ENCODE results near the gene WNT1.

DNA sequence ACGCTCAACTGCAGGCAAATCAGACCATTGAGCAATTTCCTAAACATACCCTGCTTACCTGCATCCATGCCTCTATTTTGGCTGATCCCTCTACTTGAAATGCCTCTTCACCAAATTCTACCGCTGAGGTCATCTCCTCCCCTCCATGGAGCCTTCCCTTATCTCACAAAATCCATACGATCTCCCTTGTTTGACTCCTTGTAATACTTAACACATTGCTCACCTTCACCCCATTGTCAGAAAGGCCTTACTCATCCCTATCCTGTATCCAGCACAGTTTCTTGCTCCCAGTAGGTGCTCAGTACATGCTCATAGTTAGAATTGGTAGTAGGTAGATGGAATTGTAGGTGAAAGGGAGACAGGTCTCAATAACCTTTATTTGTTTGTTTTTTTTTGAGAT, 15.7 kb downstream of the WNT1 start:
- TF ChIP-seq, protein P1, sequence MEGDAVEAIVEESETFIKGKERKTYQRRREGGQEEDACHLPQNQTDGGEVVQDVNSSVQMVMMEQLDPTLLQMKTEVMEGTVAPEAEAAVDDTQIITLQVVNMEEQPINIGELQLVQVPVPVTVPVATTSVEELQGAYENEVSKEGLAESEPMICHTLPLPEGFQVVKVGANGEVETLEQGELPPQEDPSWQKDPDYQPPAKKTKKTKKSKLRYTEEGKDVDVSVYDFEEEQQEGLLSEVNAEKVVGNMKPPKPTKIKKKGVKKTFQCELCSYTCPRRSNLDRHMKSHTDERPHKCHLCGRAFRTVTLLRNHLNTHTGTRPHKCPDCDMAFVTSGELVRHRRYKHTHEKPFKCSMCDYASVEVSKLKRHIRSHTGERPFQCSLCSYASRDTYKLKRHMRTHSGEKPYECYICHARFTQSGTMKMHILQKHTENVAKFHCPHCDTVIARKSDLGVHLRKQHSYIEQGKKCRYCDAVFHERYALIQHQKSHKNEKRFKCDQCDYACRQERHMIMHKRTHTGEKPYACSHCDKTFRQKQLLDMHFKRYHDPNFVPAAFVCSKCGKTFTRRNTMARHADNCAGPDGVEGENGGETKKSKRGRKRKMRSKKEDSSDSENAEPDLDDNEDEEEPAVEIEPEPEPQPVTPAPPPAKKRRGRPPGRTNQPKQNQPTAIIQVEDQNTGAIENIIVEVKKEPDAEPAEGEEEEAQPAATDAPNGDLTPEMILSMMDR (IDR thresholded peaks at IDR 0.05) = no peak
- TF ChIP-seq POLR2A (IDR thresholded peaks at IDR 0.05) (no peak), EP300 (IDR thresholded peaks at IDR 0.05) (no peak), POLR2AphosphoS5 (IDR thresholded peaks at IDR 0.05) (no peak)
